GM12892 (cell line): ENCODE data around the gene STK32B.

Experiments
- DNase-seq: peaks from one replicate; pipeline ENCODE4 v3.0.0; 2011; ENCODE audit not compliant: insufficient read length
- FAIRE-seq: peaks from 2 replicates; lab custom pipeline; 2011; peaks lifted over from hg19 to GRCh38; lab: Jason Lieb, UNC
- POLR2A ChIP-seq: IDR thresholded peaks from 2 replicates; pipeline ENCODE4 v1.6.1; 2011; ENCODE audit warnings: low read depth, low read length, control low read depth
- POLR2AphosphoS5 ChIP-seq: IDR thresholded peaks from 2 replicates; pipeline ENCODE4 v1.6.1; 2011; ENCODE audit warnings: low read depth, low read length, control low read depth
- TAF1 ChIP-seq: IDR thresholded peaks from 2 replicates; pipeline ENCODE4 v1.6.1; 2011; ENCODE audit warnings: low read depth, mild to moderate bottlenecking, control low read depth, low read length, borderline replicate concordance

Gene STK32B

GRCh38 chr4:5446595-5447226 is 395.4 kb downstream of the STK32B start:
- TF ChIP-seq TAF1 (no peak), POLR2AphosphoS5 (no peak), POLR2A (no peak)
- no peak for DNase-seq
- FAIRE-seq = no peak

GRCh38 chr4:5447755-5448154 is 396.5 kb downstream of the STK32B start:
- FAIRE-seq = no peak
- TF ChIP-seq POLR2AphosphoS5 = no peak
- no peak for TF ChIP-seq TAF1
- TF ChIP-seq POLR2A = no peak
- no peak for DNase-seq

GRCh38 chr4:5448221-5448620 is 396.9 kb downstream of the STK32B start:
- FAIRE-seq (no peak), DNase-seq (no peak)
- TF ChIP-seq TAF1 (no peak), POLR2AphosphoS5 (no peak), POLR2A (no peak)

GRCh38 chr4:5451243-5451642 is 400.0 kb downstream of the STK32B start:
- FAIRE-seq (no peak), DNase-seq (no peak)
- TF ChIP-seq POLR2A (no peak), POLR2AphosphoS5 (no peak), TAF1 (no peak)

- no peak for FAIRE-seq
- no peak for DNase-seq
- TF ChIP-seq TAF1 = no peak
- no peak for TF ChIP-seq POLR2A
- TF ChIP-seq POLR2AphosphoS5 = no peak
Observed at GRCh38 chr4:5452156-5452555, 400.9 kb downstream of the STK32B start.

GRCh38 chr4:5455003-5455585 is 403.8 kb downstream of the STK32B start:
- FAIRE-seq (no peak), DNase-seq (no peak)
- TF ChIP-seq POLR2A (no peak), POLR2AphosphoS5 (no peak), TAF1 (no peak)

- DNase-seq = no peak
- no peak for TF ChIP-seq TAF1
- no peak for FAIRE-seq
Observed at GRCh38 chr4:5456296-5456845, 405.1 kb downstream of the STK32B start.

GRCh38 chr4:5458676-5459075 is 407.4 kb downstream of the STK32B start:
- DNase-seq = no peak
- no peak for FAIRE-seq
- TF ChIP-seq POLR2AphosphoS5 (no peak), TAF1 (no peak), POLR2A (no peak)

GRCh38 chr4:5459236-5459635 is 408.0 kb downstream of the STK32B start:
- FAIRE-seq = no peak
- TF ChIP-seq POLR2A (no peak), POLR2AphosphoS5 (no peak), TAF1 (no peak)
- no peak for DNase-seq

- no peak for DNase-seq
- no peak for FAIRE-seq
Observed at GRCh38 chr4:5460106-5460801, 409.0 kb downstream of the STK32B start.

GRCh38 chr4:5461477-5461876 is 410.2 kb downstream of the STK32B start:
- DNase-seq (no peak), FAIRE-seq (no peak)
- TF ChIP-seq TAF1 = no peak
- TF ChIP-seq POLR2AphosphoS5 = no peak
- no peak for TF ChIP-seq POLR2A

More at GRCh38 chr4:5460106-5460801, 409.0 kb downstream of the STK32B start:
- TF ChIP-seq POLR2A (no peak), TAF1 (no peak), POLR2AphosphoS5 (no peak)

- FAIRE-seq (no peak), DNase-seq (no peak)
- no peak for TF ChIP-seq TAF1
- no peak for TF ChIP-seq POLR2AphosphoS5
- no peak for TF ChIP-seq POLR2A
Observed at GRCh38 chr4:5462254-5462835, 411.1 kb downstream of the STK32B start.
